GM10266 (cell line): ENCODE measurements around the gene TKTL2.
A peak's percentile ranks its signal among the peaks of the same experiment; 100 is the strongest.

Experiments used
- DNase-seq: peaks from one replicate; pipeline ENCODE4 v3.0.0; 2012; ENCODE audit errors: extremely low spot score
- TF ChIP-seq, protein P1 (sequence below): IDR thresholded peaks from 2 replicates; pipeline ENCODE4 v1.5.1; 2012; ENCODE audit warnings: mild to moderate bottlenecking, low read depth; ENCODE audit not compliant: control insufficient read depth, insufficient read depth; ENCODE audit errors: missing control alignments

Gene TKTL2

GRCh38 chr4:163473576-163473975 is at the start of gene TKTL2:
Gene TKTL2 (minus strand): TSS chr4:163473754. CDS start chr4:163473734, 20 bp downstream.
- TF ChIP-seq, protein P1, sequence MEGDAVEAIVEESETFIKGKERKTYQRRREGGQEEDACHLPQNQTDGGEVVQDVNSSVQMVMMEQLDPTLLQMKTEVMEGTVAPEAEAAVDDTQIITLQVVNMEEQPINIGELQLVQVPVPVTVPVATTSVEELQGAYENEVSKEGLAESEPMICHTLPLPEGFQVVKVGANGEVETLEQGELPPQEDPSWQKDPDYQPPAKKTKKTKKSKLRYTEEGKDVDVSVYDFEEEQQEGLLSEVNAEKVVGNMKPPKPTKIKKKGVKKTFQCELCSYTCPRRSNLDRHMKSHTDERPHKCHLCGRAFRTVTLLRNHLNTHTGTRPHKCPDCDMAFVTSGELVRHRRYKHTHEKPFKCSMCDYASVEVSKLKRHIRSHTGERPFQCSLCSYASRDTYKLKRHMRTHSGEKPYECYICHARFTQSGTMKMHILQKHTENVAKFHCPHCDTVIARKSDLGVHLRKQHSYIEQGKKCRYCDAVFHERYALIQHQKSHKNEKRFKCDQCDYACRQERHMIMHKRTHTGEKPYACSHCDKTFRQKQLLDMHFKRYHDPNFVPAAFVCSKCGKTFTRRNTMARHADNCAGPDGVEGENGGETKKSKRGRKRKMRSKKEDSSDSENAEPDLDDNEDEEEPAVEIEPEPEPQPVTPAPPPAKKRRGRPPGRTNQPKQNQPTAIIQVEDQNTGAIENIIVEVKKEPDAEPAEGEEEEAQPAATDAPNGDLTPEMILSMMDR, result no peak
- DNase-seq, result no peak

DNA sequence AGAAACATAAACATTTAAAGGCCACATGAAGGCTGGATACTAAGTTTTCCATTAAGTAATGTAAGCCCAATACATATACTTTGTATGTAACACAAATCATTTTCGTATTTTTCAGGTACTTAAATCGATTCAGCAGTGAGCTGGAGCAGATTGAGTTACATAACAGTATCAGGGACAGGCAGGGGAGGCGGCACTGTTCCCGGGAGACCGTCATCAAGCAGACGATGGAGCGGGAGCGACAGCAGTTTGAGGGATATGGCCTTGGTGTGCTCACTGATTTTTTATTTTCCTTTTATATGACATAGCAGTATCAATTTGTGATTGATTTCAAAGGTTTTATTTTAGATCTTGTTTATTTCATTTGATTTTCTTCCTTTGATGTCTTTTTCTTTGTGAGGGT is 41.6 kb upstream of the TKTL2 start:
- TF ChIP-seq, protein P1, result no peak

DNA sequence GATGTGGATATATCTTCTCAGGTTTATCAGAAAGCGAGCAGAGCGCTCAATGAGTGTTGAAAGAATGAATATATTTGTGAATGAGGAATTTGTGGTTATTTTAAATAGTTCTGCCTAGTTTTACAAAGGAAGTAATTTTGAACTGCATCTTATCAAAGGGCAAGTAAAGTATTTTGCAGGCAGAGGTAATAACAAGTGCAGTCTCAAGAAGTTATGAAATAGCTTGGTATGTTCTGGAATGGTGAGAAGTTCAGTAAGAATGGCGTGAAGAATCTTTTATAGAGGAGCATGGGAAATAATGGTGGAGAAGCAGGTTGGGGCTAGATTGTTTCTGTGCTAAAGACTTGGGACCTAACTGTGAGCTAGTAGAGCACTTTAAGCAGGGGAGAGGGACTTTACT is 31.8 kb upstream of the TKTL2 start:
- TF ChIP-seq, protein P1, result no peak
- no peak for DNase-seq

More for the DNA sequence above, 41.6 kb upstream of the TKTL2 start:
- DNase-seq, result no peak

DNA sequence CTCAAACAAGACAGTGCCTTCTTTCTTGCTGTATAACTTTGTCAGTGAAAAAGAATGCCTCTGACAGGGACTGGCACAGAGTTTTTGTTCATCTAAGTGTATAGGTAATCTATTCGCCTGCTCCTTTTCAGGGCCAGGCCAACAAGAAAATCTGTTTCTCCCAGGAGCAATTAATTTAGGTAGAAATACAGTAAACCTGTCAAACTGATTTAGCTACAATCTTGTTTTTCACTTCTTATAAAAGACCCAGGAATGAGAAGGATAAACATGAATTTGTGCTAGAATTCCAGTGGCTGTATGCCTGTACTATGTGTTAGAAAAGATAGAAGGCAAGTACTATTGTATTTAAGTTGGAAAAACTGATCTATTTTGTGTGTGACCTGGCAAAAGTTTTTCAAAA is 27.0 kb upstream of the TKTL2 start:
- TF ChIP-seq, protein P1, result no peak
- DNase-seq, result no peak

- TF ChIP-seq, protein P1, result no peak
- DNase-seq, result no peak
These were observed 22.3 kb upstream of the TKTL2 start for GRCh38 chr4:163495900-163496299.

- DNase-seq, result peak; percentile 67
- TF ChIP-seq, protein P1, result no peak
These were observed 21.0 kb upstream of the TKTL2 start, which contains the start of gene TMA16 for GRCh38 chr4:163494360-163495241. Gene TMA16 (plus strand): TSS chr4:163494690. CDS start chr4:163494802, 112 bp downstream.
